ENCODE measurements around the gene WDR62. TPM values are rescaled to one million over a fixed set of nuclear protein-coding genes. Genes with fewer than 3 reads are reported as not detected.

WDR62 gene
- total RNA-seq = 4.6 and 4.9 TPM in 2 replicates
- long read RNA-seq = 0 reads

- no peak for TF ChIP-seq CTCF (IDR thresholded peaks at IDR 0.05)
- Mint-ChIP-seq H3K36me3 (ENCODE audit: unreplicated experiment) (peaks cover 2% of the 10 kb centered on the region), H3K4me3 (ENCODE audit: unreplicated experiment) (peak within 1 kb of the TSS; percentile 95), H3K9me3 (ENCODE audit: unreplicated experiment) (no peaks in the 10 kb centered on the region), H3K4me1 (ENCODE audit: unreplicated experiment) (peaks cover 21% of the 10 kb centered on the region), H3K27ac (ENCODE audit: unreplicated experiment) (peak within 1 kb of the TSS; percentile 99), H3K27me3 (ENCODE audit: unreplicated experiment) (no peaks in the 10 kb centered on the region)
- DNase-seq (ENCODE audit: extremely low spot score, unreplicated experiment) = peak; percentile 98
Measured at GRCh38 chr19:36054733-36055686, at the start of gene WDR62. TSS of gene WDR62 (plus strand) at chr19:36054897. CDS start at chr19:36054972, 75 bp downstream.

GRCh38 chr19:36006955-36007354 lies 47.7 kb upstream of the WDR62 start:
- Mint-ChIP-seq H3K27me3 (ENCODE audit: unreplicated experiment) (no peaks in the 10 kb centered on the region), H3K9me3 (ENCODE audit: unreplicated experiment) (no peaks in the 10 kb centered on the region), H3K27ac (ENCODE audit: unreplicated experiment) (no peak overlapping the region), H3K4me3 (ENCODE audit: unreplicated experiment) (no peak overlapping the region), H3K36me3 (ENCODE audit: unreplicated experiment) (no peaks in the 10 kb centered on the region), H3K4me1 (ENCODE audit: unreplicated experiment) (peaks cover 10% of the 10 kb centered on the region)
- DNase-seq (ENCODE audit: extremely low spot score, unreplicated experiment) = no peak
- TF ChIP-seq CTCF (IDR thresholded peaks at IDR 0.05) = no peak

GRCh38 chr19:36008336-36008978 lies 46.2 kb upstream of the WDR62 start, which contains the start of gene SYNE4:
TSS of gene SYNE4 (minus strand) at chr19:36008813. CDS start at chr19:36008681, 132 bp downstream.
- H3K27me3 Mint-ChIP-seq (ENCODE audit: unreplicated experiment) = no peaks in the 10 kb centered on the region
- H3K36me3 Mint-ChIP-seq (ENCODE audit: unreplicated experiment) = no peaks in the 10 kb centered on the region
- DNase-seq (ENCODE audit: extremely low spot score, unreplicated experiment) = no peak
- H3K4me1 Mint-ChIP-seq (ENCODE audit: unreplicated experiment) = peaks cover 16% of the 10 kb centered on the region
- no peak for TF ChIP-seq CTCF (IDR thresholded peaks at IDR 0.05)
- H3K27ac Mint-ChIP-seq (ENCODE audit: unreplicated experiment) = peak within 1 kb of the TSS; percentile 29
- peak within 1 kb of the TSS; percentile 66 for H3K4me3 Mint-ChIP-seq (ENCODE audit: unreplicated experiment)
- no peaks in the 10 kb centered on the region for H3K9me3 Mint-ChIP-seq (ENCODE audit: unreplicated experiment)

- H3K36me3 Mint-ChIP-seq (ENCODE audit: unreplicated experiment) = no peaks in the 10 kb centered on the region
- no peaks in the 10 kb centered on the region for H3K27me3 Mint-ChIP-seq (ENCODE audit: unreplicated experiment)
- peak; percentile 85 for DNase-seq (ENCODE audit: extremely low spot score, unreplicated experiment)
- no peak for TF ChIP-seq CTCF (IDR thresholded peaks at IDR 0.05)
- peak overlapping the region; percentile 66 for H3K4me3 Mint-ChIP-seq (ENCODE audit: unreplicated experiment)
- H3K9me3 Mint-ChIP-seq (ENCODE audit: unreplicated experiment) = no peaks in the 10 kb centered on the region
- H3K27ac Mint-ChIP-seq (ENCODE audit: unreplicated experiment) = peak overlapping the region; percentile 29
- H3K4me1 Mint-ChIP-seq (ENCODE audit: unreplicated experiment) = peaks cover 22% of the 10 kb centered on the region
Measured at GRCh38 chr19:36009220-36009619, 45.5 kb upstream of the WDR62 start.

Data from osteocyte (in vitro differentiated cells).